ENCODE data around the gene ABHD8. TPM values are rescaled to one million over a fixed set of nuclear protein-coding genes. Genes with fewer than 3 reads are reported as not detected.
A peak's percentile ranks its signal among the peaks of the same experiment; 100 is the strongest.

The ABHD8 gene
- total RNA-seq, 1 donor from 2014 or later, result 6.1 TPM

GRCh38 chr19:17320435-17320834 lies 17.2 kb upstream of the ABHD8 start:
- H3K27me3 ChIP-seq (ENCODE audit: control insufficient read depth, insufficient read depth, low read length), result no peaks in the 10 kb centered on the region
- no peak for TF ChIP-seq CTCF (IDR thresholded peaks at IDR 0.05; ENCODE audit: insufficient read depth, low read length, severe bottlenecking)
- H3K4me3 ChIP-seq (ENCODE audit: low read depth, low read length), result no peak overlapping the region
- H3K36me3 ChIP-seq (ENCODE audit: control insufficient read depth, insufficient read depth, low read length), result peaks cover 28% of the 10 kb centered on the region
- no peak for FAIRE-seq
- no peak for DNase-seq (ENCODE audit: low read depth)

GRCh38 chr19:17319473-17320238 lies 16.4 kb upstream of the ABHD8 start:
- FAIRE-seq (peak; percentile 47), DNase-seq (ENCODE audit: low read depth) (no peak)
- Histone ChIP-seq H3K36me3 (ENCODE audit: control insufficient read depth, insufficient read depth, low read length) (peaks cover 30% of the 10 kb centered on the region), H3K4me3 (ENCODE audit: low read depth, low read length) (no peak overlapping the region), H3K27me3 (ENCODE audit: control insufficient read depth, insufficient read depth, low read length) (no peaks in the 10 kb centered on the region)
- TF ChIP-seq CTCF (IDR thresholded peaks at IDR 0.05; ENCODE audit: insufficient read depth, low read length, severe bottlenecking), result no peak

GRCh38 chr19:17318966-17319365 lies 15.7 kb upstream of the ABHD8 start:
- H3K36me3 ChIP-seq (ENCODE audit: control insufficient read depth, insufficient read depth, low read length), result peaks cover 36% of the 10 kb centered on the region
- H3K4me3 ChIP-seq (ENCODE audit: low read depth, low read length), result no peak overlapping the region
- no peak for FAIRE-seq
- no peak for TF ChIP-seq CTCF (IDR thresholded peaks at IDR 0.05; ENCODE audit: insufficient read depth, low read length, severe bottlenecking)
- DNase-seq (ENCODE audit: low read depth), result no peak
- H3K27me3 ChIP-seq (ENCODE audit: control insufficient read depth, insufficient read depth, low read length), result no peaks in the 10 kb centered on the region

- Histone ChIP-seq H3K27me3 (ENCODE audit: control insufficient read depth, insufficient read depth, low read length) (no peaks in the 10 kb centered on the region), H3K36me3 (ENCODE audit: control insufficient read depth, insufficient read depth, low read length) (peaks cover 26% of the 10 kb centered on the region), H3K4me3 (ENCODE audit: low read depth, low read length) (no peak overlapping the region)
- no peak for FAIRE-seq
- DNase-seq (ENCODE audit: low read depth), result no peak
- TF ChIP-seq CTCF (IDR thresholded peaks at IDR 0.05; ENCODE audit: insufficient read depth, low read length, severe bottlenecking), result no peak
Observed at GRCh38 chr19:17314007-17314593, 10.9 kb upstream of the ABHD8 start.

GRCh38 chr19:17312189-17313113 lies 9.2 kb upstream of the ABHD8 start:
- DNase-seq (ENCODE audit: low read depth) (no peak), FAIRE-seq (no peak)
- Histone ChIP-seq H3K36me3 (ENCODE audit: control insufficient read depth, insufficient read depth, low read length) (peaks cover 25% of the 10 kb centered on the region), H3K27me3 (ENCODE audit: control insufficient read depth, insufficient read depth, low read length) (no peaks in the 10 kb centered on the region), H3K4me3 (ENCODE audit: low read depth, low read length) (no peak overlapping the region)
- no peak for TF ChIP-seq CTCF (IDR thresholded peaks at IDR 0.05; ENCODE audit: insufficient read depth, low read length, severe bottlenecking)

Measured in bronchial epithelial cell (primary cell).